MM.1S (cell line): ENCODE data around the gene CREM.

Experiments used
- DNase-seq: peaks from one replicate; pipeline ENCODE4 v3.0.0-alpha.2; 2015
- H2AFZ ChIP-seq: fragments of 300-600 bp; sonication (generic); 2 replicates; pipeline ENCODE4 v1.6.0; 2016; ENCODE audit warnings: antibody characterized with exemption, low read length
- H3F3A ChIP-seq: fragments of 300-600 bp; sonication (generic); 2 replicates; pipeline ENCODE4 v1.6.1; 2016; ENCODE audit warnings: mild to moderate bottlenecking, antibody characterized with exemption, low read length, moderate library complexity, mixed read lengths; ENCODE audit not compliant: insufficient read depth
- H3K27ac ChIP-seq: fragments of 300-600 bp; sonication (generic); 2 replicates; pipeline ENCODE4 v1.5.1; 2016; ENCODE audit warnings: mild to moderate bottlenecking, low read length
- H3K27me3 ChIP-seq: fragments of 300-600 bp; sonication (generic); replicated peaks from 2 replicates; pipeline ENCODE4 v1.6.0; 2016; ENCODE audit warnings: low read length; ENCODE audit not compliant: insufficient read depth
- H3K36me3 ChIP-seq: fragments of 300-600 bp; sonication (generic); replicated peaks from 2 replicates; pipeline ENCODE4 v1.6.1; 2016; ENCODE audit warnings: mild to moderate bottlenecking, low read length, mixed read lengths; ENCODE audit not compliant: insufficient read depth
- H3K4me1 ChIP-seq: fragments of 300-600 bp; sonication (generic); 2 replicates; pipeline ENCODE4 v1.6.1; 2016; ENCODE audit warnings: low read length, mixed read lengths
- H3K4me2 ChIP-seq: fragments of 300-600 bp; sonication (generic); 2 replicates; pipeline ENCODE4 v1.6.0; 2016; ENCODE audit warnings: low read depth, low read length
- H3K4me3 ChIP-seq: fragments of 300-600 bp; sonication (generic); 2 replicates; pipeline ENCODE4 v1.5.1; 2016; ENCODE audit warnings: low read length, mixed read lengths
- H3K79me2 ChIP-seq: fragments of 300-600 bp; sonication (generic); 2 replicates; pipeline ENCODE4 v1.6.1; 2016; ENCODE audit warnings: mixed run types, low read length, mixed read lengths
- H3K9ac ChIP-seq: fragments of 300-600 bp; sonication (generic); 2 replicates; pipeline ENCODE4 v1.6.1; 2016; ENCODE audit warnings: low read length, mixed read lengths
- H3K9me2 ChIP-seq: fragments of 300-600 bp; sonication (generic); replicated peaks from 2 replicates; pipeline ENCODE4 v1.6.1; 2016; ENCODE audit warnings: mild to moderate bottlenecking, low read length, mixed read lengths; ENCODE audit not compliant: insufficient read depth
- H3K9me3 ChIP-seq: fragments of 300-600 bp; sonication (generic); replicated peaks from 2 replicates; pipeline ENCODE4 v1.6.1; 2016; ENCODE audit warnings: mild to moderate bottlenecking, low read length, mixed read lengths; ENCODE audit not compliant: insufficient read depth
- H4K20me1 ChIP-seq: fragments of 300-600 bp; sonication (generic); 2 replicates; pipeline ENCODE4 v1.6.1; 2016; ENCODE audit warnings: mild to moderate bottlenecking, low read length, moderate library complexity, mixed read lengths; ENCODE audit not compliant: insufficient read depth
- EZH2 ChIP-seq: fragments of 300-600 bp; sonication (generic); optimal IDR thresholded peaks from 2 replicates; pipeline ENCODE3; 2017; ENCODE audit warnings: low read depth, mild to moderate bottlenecking, antibody characterized with exemption, low read length, mixed read lengths
- EZH2phosphoT487 ChIP-seq: fragments of 300-600 bp; sonication (generic); IDR thresholded peaks from 2 replicates; pipeline ENCODE4 v1.6.1; 2018; ENCODE audit warnings: antibody characterized with exemption, low read length
- TF ChIP-seq, protein P1 (sequence below): fragments of 300-600 bp; sonication (generic); IDR thresholded peaks from 2 replicates; pipeline ENCODE4 v1.5.1; 2016; ENCODE audit warnings: antibody characterized with exemption, low read length, mixed read lengths

CREM gene

GRCh38 chr10:35178331-35178730, 51.7 kb downstream of the CREM start:
- H3K9me2 ChIP-seq: no peaks in the 10 kb centered on the region
- H4K20me1 ChIP-seq: no peaks in the 10 kb centered on the region
- no peak overlapping the region for H2AFZ ChIP-seq
- H3K4me1 ChIP-seq: no peaks in the 10 kb centered on the region
- no peak overlapping the region for H3K4me3 ChIP-seq
- no peak for DNase-seq
- TF ChIP-seq EZH2phosphoT487: no peak
- no peaks in the 10 kb centered on the region for H3K9me3 ChIP-seq
- H3K9ac ChIP-seq: no peak overlapping the region
- no peaks in the 10 kb centered on the region for H3F3A ChIP-seq
- H3K27ac ChIP-seq: no peak overlapping the region
- H3K4me2 ChIP-seq: no peak overlapping the region
- H3K36me3 ChIP-seq: no peaks in the 10 kb centered on the region
- H3K79me2 ChIP-seq: no peaks in the 10 kb centered on the region
- no peaks in the 10 kb centered on the region for H3K27me3 ChIP-seq

DNA sequence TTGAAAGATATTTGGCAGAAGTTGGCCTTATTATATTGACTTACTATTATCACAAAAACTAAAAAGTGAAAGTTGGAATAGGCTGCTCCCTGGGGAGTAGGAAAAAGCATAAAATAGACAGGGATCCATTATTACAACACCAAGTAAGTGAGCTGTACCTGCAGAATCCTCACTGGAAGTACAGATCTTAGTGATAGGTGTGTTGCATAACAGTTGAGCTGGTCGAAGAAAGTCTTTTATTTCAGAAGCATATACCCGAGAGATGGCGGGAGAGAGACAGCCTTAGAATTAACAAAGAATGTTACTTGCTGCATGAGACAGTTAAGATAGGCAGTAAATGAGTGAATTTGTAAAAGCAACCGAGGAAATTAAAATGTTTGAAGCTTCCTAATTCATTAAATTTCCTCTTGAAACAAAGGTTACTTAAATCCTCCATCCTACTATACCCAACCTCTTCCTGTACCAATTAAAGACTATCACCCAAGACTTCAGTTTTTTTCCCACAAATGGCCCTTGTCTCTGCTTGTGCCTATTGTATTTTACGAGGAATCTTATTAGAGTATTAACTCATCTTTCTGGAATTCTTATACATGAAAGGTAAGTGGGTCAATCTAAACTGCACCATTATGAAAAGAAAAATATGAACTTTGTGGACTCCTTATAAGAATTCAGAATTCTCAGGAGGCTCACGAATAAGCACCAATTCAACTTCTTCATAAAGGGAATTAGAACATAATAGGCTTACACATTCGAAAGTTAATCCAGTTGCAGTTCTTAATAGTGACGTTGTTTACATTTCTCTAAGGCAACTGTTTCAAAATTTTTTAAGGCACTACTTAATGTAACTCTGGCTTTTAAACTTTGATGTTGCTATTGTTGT, 56.2 kb downstream of the CREM start:
- Histone ChIP-seq H3K36me3 (no peaks in the 10 kb centered on the region), H3K4me3 (no peak overlapping the region), H3K4me2 (no peak overlapping the region), H4K20me1 (no peaks in the 10 kb centered on the region), H3K9ac (no peak overlapping the region), H3K27me3 (no peaks in the 10 kb centered on the region), H3K9me2 (no peaks in the 10 kb centered on the region), H2AFZ (no peak overlapping the region), H3K9me3 (no peaks in the 10 kb centered on the region), H3K79me2 (no peaks in the 10 kb centered on the region), H3F3A (peaks cover 10% of the 10 kb centered on the region; the same call in 1 of the 2 replicates), H3K4me1 (peaks cover 6% of the 10 kb centered on the region; the same call in 1 of the 2 replicates), H3K27ac (no peak overlapping the region)
- no peak for TF ChIP-seq EZH2
- TF ChIP-seq EZH2phosphoT487: no peak
- TF ChIP-seq, protein P1, sequence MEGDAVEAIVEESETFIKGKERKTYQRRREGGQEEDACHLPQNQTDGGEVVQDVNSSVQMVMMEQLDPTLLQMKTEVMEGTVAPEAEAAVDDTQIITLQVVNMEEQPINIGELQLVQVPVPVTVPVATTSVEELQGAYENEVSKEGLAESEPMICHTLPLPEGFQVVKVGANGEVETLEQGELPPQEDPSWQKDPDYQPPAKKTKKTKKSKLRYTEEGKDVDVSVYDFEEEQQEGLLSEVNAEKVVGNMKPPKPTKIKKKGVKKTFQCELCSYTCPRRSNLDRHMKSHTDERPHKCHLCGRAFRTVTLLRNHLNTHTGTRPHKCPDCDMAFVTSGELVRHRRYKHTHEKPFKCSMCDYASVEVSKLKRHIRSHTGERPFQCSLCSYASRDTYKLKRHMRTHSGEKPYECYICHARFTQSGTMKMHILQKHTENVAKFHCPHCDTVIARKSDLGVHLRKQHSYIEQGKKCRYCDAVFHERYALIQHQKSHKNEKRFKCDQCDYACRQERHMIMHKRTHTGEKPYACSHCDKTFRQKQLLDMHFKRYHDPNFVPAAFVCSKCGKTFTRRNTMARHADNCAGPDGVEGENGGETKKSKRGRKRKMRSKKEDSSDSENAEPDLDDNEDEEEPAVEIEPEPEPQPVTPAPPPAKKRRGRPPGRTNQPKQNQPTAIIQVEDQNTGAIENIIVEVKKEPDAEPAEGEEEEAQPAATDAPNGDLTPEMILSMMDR: no peak
- DNase-seq: no peak

DNA sequence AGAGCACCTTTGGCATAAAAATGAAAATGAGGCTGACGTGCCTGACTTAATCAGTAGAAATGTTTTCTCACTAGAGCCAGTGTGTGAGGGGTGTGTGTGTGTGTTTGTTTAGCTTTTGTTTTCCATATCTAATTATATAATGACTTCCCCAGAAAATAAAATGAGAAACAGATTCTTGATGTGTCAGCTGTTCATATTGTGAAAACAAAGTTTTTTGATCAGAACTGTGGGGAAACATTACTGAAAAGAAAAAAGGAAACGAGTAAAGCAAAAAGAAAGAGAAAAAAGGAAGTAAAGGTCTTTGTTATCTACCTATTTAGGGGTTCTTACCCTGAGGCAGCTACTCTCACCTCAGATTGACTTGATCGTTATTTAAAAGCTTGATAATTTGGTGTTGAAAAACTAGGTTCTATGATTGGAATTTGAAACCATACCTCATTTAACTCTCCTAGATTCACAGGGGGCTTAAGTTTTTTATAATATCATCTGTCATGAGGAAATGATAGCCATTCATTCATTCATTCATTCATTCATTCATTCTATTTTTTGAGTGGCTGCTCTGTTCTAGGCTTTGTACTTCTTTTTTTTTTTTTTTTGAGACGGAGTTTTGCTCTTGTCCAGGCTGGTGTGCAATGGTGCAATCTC, 58.0 kb downstream of the CREM start:
- Histone ChIP-seq H3K4me3 (peak overlapping the region; percentile 29), H3K4me1 (peaks cover 6% of the 10 kb centered on the region; the same call in 1 of the 2 replicates), H2AFZ (peak overlapping the region; percentile 20; the same call in 1 of the 2 replicates), H3K4me2 (peak overlapping the region; percentile 38), H3K36me3 (no peaks in the 10 kb centered on the region), H3K9me2 (no peaks in the 10 kb centered on the region), H3F3A (peaks cover 10% of the 10 kb centered on the region; the same call in 1 of the 2 replicates), H3K9ac (0 out of 2 replicates have a peak overlapping the region, but pooled peaks have one; percentile 14), H3K27me3 (no peaks in the 10 kb centered on the region), H4K20me1 (no peaks in the 10 kb centered on the region), H3K79me2 (no peaks in the 10 kb centered on the region), H3K27ac (peak overlapping the region; percentile 26; the same call in 1 of the 2 replicates), H3K9me3 (no peaks in the 10 kb centered on the region)
- TF ChIP-seq, protein P1: no peak
- no peak for TF ChIP-seq EZH2phosphoT487
- no peak for TF ChIP-seq EZH2
- peak; percentile 18 for DNase-seq
